ENCODE measurements around the gene ITLN2.
"Not testable (repeated sequence)": the region's sequence is repeated elsewhere in the genome, so short reads cannot be mapped to it uniquely, and the experiment has no call there.

ITLN2 gene

DNA sequence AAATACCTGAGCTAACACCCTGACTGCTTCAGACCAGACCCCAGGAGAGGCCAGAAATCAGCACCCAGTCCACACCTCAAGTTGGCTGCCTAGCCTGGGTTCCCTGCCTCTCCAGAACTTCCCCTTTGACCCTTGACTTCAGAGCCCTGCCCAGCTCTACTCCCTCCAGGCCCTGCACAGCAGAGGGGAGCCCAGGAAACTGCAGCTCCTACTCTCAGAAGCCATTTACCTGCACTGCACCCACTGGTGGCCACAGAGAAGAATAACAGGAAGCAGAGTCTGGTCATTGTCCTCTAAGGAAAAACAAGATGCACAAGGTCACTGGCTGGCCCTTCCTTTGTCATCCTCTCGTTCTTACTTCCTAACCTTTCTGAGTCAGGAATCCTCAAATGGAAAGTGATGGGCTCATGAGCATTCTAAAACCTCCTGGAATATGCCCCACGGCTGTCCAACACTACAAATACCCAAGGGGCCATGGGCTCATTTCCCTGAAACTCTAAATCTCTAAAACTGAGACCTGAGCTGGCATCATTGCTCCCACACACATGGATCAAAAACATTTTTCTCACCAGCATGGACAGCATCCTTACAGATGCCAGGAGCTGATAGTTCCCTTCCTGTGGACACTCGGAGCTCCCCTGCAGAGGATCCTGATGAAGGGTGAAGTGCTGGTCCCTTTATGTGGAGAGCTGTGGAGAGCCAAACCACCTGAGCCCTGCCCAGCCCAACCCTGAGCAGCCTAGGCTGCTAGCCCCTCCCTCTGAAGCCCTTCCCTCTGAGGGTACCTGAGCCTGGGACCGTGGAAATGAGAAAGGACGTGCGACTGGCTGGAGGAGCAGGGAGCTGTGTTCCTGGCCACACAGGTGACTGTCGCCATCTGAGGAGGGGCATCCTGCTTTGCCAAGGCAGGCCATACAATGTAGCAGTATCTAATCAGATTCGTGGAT lies at the start of gene ITLN2:
TSS of gene ITLN2 (minus strand) at position 652 of the 947 bp plus-strand sequence. CDS start at position 584, 68 bp downstream.
- peak in 4 of 6 experiments; percentile 2 to 56 (median 30) for DNase-seq

DNA sequence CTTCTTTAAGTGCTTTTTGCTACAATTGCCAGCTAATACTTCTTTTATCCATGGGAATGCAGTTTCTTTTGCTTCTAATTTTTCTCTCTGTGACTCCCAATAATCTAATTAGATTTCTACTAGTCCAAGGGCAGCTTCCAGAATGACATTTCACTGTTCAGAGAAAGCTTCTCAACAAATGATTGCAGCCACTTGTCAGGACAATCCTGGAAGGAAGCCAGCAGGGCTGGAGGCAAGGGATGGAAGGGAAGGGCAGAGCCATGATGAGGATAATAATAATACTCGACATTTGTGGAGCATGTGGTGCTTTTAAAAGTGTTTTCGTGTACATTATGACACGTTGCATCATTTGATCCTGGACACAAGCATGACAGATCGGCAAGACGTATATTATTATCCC lies 46.9 kb upstream of the ITLN2 start:
- no peak for DNase-seq

DNA sequence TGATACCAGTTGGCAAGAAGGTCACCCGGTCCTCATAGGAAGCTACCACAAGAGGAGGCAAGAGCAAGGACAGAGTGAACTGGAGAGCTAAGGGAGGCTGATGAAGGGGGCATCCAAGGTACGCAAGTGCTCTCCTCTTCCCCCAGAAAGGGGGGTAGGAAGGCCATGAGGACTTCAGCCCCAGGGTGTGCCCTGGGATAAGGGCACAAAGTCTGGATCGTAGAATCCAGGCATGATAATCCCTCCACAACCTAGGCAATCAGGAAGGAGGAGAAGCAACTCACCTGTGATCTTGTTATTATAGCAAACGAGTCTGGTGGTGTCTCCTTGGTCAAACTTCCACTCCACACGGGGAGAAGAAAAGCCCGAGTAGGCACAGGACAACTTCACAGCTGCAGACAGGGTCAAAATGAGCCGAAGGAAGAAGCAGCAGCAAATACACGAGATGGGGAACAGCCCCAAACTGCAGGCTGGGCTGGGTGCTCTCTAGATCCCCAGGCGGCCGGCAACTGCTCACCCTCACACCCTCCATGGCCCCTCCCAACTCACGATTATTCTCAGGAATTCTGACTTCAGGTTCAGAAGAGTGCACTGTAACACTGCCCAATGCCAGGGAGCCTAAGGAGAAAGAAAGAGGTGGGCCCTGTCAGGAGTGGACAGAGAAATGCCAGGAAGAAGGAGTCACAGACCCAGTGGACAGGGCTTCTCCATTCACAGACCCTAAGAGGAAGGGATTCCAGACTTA lies 46.3 kb upstream of the ITLN2 start:
- no peak for DNase-seq

DNA sequence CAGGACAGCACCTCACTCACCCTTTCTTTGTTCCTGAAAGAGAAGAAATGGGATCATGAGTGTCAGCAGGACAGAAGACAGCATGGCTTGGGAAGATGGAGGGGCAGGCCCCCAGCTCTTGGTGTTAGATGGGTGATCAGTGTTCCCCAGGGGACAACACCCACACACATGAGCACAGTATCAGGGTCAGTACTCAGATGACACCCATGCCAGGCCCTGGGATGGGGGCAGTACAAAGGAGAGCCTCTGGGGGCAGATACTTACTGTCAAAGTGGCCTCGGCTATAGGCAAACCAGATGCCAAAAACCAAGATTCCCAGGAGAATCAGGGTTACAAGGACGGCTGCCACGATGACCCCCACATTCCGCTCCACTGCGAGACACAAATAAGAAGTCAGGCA lies 44.8 kb upstream of the ITLN2 start:
- DNase-seq: no peak

DNA sequence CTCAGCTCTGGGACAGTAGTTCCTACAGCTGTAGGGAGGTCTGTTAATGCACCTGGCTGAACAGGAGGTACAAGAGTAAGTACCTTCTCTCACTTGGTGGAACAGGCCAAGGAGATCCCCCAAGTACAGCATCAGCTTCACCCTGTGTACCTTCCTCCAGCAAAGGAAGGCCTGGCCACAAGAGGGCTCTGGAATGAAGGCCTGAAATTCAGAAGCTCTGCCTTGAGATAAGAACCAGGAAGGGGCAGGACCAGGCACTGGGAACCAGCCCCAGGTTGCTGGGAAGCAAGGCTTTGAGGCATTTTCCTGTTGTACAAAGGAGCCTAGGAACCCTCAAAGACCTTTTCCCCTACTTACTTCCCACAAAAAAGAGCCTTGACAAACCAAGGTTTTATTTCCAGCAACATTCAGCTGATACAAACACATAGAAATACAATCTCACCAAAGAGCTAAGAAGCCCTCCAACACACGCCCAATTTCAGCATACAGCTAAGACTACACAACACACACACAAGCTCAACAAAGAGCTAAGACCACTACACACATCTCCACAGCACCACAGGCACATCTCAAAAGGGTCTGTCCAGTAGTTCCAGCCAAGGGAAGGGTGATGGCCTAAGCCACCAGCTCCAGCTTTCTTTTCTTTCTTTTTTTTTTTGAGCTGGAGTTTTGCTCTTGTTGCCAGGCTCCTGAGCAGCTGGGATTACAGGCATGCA lies 42.9 kb upstream of the ITLN2 start:
- peak in 5 of 6 experiments; percentile 16 to 36 (median 30) for DNase-seq

DNA sequence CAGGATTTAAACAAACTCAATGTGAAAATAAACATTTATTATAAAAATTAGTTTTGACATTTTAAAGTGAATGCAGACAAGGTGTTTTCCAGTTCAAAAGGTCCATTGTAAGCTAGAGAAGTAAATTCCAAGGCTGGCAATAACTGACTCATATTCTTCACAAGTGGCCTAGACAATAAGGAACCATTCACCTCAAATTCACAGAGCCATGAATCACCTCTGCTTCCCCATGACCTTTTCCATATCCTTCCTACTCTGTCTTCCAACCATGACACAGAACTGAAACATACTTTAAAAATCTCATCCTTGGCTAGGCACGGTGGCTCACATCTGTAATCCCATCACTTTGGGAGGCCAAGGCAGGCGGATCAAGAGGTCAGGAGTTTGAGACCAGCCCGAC lies 41.6 kb upstream of the ITLN2 start:
- DNase-seq: no peak

DNA sequence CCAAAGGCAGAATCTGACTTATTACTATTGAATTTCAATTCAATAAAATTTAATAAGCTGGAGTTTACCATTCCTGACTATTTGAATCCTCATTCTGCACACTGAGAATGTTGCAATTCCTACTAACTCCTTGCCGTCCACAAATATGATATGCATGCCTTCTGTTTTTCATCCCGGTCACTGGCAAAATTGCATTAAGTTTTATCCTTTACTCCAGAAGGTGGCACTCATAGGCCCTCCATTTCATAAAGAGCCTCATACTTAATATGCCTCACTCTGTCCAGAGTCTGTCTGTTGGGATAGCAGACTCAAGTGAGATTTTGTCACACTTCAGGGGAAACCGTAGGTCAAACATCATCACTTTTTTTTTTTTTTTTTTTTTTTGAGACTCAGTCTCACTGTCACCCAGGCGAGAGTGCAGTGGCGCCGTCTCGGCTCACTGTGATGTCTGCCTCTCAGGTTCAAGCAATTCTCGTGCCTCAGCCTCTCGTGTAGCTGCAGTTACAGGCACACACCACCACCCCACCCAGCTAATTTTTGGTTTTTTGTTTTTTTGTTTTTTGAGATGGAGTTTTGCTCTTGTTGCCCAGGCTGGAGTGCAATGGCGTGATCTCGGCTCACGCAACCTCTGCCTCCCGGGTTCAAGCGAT lies 39.1 kb upstream of the ITLN2 start:
- no peak for DNase-seq

DNA sequence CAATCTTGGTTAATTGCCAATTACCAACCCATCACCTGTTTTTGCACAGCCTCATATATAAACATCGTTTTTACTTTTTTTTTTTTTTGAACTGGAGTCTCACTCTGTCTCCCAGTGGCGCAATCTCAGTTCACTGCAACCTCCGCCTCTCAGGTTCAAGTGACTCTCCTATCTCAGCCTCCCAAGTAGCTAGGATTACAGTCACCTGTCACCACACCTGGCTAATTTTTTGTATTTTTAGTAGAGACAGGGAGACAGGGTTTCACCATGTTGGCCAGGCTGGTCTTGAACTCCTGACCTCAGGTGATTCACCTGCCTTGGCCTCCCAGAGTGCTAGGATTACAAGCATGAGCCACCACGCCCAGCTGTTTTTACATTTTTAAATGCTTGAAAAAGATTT lies 37.4 kb upstream of the ITLN2 start:
- not testable (repeated sequence) for DNase-seq

DNA sequence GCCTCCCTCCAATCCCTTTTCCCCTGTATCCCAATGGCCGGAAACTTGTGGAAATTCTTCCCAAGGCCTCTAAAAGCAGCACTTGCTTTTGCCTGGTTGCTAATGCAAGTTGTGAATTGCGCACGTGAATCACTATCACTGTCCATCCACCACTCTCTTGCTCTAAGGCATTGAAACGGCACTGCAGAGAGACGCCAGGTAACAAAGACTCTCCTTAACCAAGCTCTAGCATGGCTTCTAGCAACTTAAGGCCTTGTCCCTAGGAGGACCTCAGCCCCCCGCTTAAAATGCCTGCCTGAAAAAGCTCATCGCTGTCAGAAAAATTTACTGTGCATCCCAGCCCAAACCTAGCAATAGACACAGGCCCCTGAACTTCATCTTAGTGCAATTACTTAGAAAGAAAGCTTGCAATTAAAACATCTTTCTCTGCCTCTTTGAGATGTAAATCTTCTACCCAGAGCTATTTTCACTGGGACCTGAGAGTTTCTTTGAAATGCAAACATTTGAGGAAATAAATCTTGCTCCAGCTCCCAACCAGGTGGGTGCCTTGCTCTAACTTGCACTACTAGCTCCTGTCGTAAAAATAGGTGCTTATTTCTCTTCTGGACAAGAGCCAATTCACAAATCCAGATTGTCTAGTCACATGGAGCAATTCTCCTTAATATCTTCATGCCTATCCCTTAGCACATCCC lies 32.9 kb upstream of the ITLN2 start:
- DNase-seq: no peak

DNA sequence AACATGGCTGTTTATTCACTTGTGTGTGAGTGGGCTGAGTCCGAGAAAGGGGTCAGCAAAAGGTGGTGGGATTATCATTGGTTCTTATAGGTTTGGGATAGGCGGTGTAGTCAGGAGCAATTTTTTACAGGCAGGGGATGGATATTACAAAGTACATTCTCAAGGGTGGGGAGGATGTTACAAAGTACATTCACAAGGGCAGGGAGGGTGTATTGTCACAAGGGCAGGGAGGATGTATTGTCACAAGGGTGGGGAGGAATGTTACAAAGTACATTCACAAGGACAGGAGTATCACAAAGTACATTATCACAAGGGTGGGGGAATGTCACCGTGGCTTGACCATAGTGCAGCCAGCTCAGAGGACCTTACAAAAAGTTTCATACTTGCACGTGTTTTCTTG lies 31.1 kb upstream of the ITLN2 start:
- DNase-seq: no peak

DNA sequence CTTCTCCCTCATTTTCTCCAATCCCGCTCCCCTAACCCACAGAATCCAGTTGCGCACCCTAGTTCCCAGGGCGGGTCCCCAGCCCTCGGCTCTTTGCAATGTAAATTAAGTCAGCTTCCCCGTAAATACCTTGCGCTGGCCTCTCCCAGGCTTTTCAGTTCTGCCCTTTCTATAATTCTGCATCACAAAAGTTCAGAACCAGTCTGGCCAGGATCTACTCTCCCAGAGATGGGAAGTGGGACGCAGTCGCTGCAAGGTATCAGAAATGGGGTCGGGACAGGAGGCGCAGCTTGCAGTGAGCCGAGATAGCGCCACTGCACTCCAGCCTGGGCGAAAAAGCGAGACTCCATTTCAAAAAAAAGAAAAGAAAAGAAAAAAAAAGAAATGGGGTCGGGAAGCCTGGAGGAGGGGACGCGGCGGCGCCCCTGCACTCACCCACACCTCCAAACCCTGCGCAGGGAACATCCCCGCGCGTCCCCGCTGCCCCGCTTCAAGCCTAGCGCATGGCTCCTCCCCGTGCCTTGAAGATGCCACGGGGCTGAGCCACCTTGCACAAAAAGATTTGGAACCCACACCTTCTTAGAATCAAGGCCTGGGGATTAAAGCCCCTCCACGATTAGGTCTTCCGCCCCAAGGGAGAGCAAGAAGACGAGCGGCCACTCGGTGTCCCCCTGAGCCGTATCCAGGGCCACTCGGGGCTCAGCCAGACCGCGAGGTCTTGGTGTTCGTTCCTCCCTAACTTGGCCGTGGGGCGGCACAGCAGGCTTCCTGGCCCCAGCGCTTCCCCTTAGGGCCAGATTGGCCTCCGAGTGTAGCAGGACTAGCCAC lies 27.2 kb upstream of the ITLN2 start:
- peak in 3 of 6 experiments; percentile 3 to 5 (median 3) for DNase-seq

DNA sequence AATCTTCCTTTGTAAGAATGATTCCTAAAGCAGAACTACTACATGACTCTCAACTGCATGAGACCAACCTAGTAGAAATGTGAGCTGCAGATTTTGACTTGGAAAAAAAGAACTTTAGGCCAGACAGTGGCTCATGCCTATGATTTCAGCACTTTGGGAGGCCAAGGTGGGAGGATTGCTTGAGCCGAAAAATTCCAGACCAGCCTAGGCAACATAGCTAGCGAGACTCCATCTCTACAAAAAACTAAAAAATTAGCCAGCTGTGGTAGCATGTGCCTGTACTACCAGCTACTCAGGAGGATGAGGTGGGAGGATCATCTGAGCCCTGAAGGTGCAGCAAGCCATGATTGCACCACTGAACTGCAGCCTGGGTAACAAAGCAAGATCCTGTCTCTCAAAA lies 24.7 kb upstream of the ITLN2 start:
- DNase-seq: no peak

DNA sequence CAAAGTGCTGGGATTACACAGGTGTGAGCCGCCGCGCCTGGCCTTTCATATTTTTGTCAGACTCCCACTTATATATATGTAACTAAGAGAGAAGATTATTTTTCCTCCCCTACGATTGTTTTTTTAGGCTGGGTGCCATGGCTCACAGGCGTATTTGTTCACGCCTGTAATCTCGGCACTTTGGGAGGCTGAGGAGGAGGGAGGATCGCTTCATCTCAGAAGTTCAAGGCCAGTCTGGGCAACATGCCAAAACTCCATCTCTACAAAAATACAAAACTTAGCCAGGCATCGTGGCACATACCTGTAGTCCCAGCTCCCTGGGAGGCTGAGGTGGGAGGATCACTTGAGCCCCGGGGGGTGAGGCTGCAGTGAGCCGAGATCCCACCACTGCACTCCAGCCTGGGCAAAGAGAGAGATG lies 23.9 kb upstream of the ITLN2 start:
- no peak for DNase-seq

DNA sequence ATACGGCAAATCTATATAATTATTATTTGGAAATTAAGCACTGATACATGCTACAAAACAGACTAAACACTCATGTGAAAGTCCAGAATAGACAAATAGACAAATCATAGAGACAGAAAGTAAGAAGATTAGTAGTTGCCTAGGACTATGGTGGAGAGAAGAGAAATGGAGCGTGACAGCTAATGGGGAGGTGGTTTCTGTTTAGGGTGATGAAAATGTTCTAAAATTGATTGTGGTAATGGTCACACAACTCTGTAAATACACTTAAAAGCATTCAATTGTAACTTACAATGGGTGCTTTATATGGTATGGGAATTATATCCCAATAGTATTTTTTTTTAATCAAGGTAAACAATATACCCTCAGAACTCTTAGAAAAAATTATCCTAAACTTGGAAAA lies 20.4 kb upstream of the ITLN2 start:
- no peak for DNase-seq

DNA sequence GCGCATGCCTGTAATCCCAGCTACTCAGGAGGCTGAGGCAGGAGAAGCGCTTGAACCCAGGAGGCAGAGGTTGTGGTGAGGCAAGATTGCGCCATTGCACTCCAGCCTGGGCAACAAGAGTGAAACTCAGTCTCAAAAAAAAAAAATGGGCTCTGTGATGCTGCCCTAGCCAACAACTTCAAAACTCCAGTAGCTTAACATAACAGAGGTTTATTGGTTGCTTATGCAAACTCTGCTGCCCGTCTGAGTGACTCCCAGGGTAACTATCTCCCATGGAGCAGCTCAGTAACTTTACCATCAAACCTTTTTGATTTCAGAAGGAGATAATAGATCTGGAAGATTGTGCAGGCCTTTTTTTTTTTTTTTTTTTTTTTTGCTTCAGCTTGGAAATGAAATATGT lies 18.9 kb upstream of the ITLN2 start:
- DNase-seq: no peak

DNA sequence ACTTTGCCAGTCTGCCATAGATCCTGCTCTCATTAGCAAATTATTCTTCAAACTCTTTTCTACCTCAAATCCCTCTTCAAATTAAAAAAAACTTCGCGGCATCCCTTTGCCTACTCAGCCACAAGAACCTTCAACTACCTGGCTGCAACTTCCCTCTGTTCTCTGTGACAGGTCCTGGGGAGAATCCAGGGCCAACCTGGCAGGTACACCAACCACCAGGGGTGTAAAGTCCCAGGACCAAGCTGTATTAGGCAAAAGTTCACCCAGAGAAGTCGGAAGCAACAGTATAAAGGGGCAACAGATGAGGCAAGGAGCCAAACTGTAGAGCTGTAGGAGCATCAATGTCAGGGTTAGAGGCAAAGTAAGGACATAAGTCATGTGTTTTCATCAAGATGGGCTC lies 18.3 kb upstream of the ITLN2 start:
- no peak for DNase-seq

DNA sequence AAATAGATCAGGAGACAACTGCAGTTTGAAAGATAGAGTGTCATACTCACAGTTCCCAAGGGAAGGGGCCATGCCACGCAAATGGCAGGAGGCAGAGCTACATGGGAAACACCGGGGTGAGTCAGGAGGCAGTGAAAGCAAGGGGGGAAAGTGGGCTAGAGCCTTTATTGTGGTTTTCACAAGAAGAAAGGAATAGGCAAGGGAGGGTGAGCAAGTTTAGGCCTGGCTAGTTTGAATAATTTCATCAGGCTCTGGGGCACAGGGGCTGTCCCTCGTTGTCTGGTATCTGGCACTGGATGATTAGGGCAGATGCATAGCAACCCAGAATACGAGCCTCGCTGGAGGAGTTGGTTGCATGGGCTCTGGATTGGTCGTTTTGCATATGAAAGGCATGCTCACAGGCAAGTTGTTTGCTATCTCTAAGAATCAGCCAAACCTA lies 17.0 kb upstream of the ITLN2 start:
- DNase-seq: no peak

DNA sequence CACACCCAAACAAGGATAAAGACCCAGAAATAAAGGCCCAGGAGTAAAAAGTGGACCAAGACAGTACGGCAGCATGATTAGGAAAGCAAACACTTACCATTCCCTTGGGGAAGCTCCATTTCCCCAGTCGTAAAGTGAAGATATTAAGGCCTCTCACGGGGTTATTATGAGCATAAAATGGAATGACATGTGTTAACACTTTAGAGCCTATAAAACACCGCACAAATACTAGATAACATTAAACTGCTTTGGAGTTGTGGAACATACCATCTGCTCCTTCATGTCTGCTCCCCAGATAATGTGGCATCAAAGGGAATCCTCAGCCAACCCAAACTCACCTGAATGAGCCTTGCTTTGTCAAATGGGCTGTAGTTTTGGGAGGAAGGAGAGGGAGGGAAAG lies 8.9 kb upstream of the ITLN2 start:
- DNase-seq: no peak

DNA sequence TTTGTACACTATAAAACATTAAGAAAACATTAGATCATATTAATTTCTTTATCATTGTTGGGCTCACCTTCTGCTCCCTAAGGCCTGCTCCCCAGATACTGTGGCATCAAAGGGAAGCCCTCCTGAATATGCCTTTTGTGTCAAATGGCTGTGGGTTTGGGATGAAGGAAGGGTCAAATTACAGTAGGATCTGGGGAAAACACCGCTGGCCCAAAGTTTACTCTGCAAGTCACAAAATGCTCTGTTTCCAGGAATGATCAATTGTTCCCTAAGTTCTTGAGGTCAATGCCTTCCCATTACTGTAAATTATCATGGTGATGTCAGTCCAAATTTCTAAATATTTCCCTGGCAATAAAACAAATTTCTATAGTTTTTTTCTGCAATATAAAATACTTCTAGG lies 6.8 kb upstream of the ITLN2 start:
- DNase-seq: no peak

DNA sequence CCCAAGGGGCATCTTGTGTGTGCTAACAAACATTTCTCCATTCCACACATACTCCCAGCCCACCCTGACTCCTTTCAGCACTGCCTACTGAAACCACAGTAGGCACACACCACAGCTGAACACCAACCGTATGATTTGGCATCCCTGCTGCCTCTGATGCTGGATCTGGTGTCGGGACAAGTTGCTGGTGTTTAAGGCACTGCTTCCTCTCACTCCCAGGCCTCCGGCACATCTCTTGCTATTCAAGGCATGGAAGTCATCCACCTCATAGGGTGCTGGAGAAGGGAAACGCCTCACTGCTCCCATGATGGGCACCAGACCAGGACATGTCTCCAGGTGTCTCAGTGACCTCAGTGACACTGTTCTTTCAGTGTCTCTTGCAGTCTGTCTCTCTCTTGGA lies 2.4 kb upstream of the ITLN2 start:
- no peak for DNase-seq

DNA sequence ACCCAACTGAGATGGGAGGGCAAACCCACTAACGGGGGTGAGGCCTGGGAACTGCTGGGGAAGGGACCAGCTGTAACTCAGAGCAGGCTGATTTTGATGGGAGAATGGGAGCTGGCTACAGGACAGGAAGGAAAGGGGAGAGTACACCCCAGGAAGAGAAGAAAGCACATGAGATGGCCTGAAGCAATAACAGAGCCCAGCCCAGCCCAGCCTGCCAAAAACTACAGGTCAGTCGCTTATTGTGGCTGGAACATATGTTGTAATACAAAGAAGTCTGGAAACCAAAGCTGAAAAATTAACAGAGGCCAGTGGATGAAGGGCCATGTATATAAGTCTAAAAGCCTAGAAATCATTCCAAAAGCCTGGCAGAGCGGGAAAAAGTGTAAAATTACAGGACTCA lies 1.6 kb downstream of the ITLN2 start:
- DNase-seq: no peak

Data from stimulated activated naive CD4-positive, alpha-beta T cell (primary cell).